B cell (primary cell): ENCODE results near the gene MTSS2. TPM values are rescaled to one million over a fixed set of nuclear protein-coding genes. Genes with fewer than 3 reads are reported as not detected.

Source experiments
- ATAC-seq: fragments of 200-7000 bp; cut with Tn5 transposase; one replicate; pipeline ENCODE4 v1.10.0; 2021; ENCODE audit warnings: low read depth, mild to moderate bottlenecking, moderate number of reproducible peaks, moderate library complexity
- CTCF ChIA-PET: fragments of 350-600 bp; sonication (Branson Sonifier 250); formaldehyde crosslinking; loops from one replicate; lab custom pipeline; 2021; ENCODE audit warnings: antibody characterized with exemption, inconsistent platforms; lab: Charles Lee
- POLR2A ChIA-PET: fragments of 350-600 bp; sonication (Branson Sonifier 250); formaldehyde crosslinking; loops from one replicate; lab custom pipeline; 2021; ENCODE audit warnings: antibody characterized with exemption; lab: Charles Lee
- DNase-seq: peaks from one replicate; pipeline ENCODE4 v3.0.0; 2013
- H2AFZ ChIP-seq: 2 replicates; pipeline ENCODE4 v1.6.1; 2012; ENCODE audit warnings: mild to moderate bottlenecking, low read depth, low read length; ENCODE audit not compliant: insufficient read depth, poor library complexity, severe bottlenecking
- H3K27ac ChIP-seq, 2 donors: 1 replicate in 1 of 2; 2 replicates in 1 of 2; pipeline ENCODE4 v1.5.1; 2012 to 2013; ENCODE audit warnings: low read length in 2 of 2, mild to moderate bottlenecking in 2 of 2, moderate library complexity in 1 of 2
- H3K27me3 ChIP-seq, 4 experiments: fragments of 200-600 bp in 1 of 4; sonication (generic) in 1 of 4; replicated peaks in 1 of 4; 1 replicate in 2 of 4; 2 replicates in 2 of 4; pipeline versions ENCODE4 v1.6.1 to v1.7.0; 2013 to 2016; ENCODE audit warnings: low read length in 3 of 4, mild to moderate bottlenecking in 2 of 4, mixed read lengths in 1 of 4, moderate library complexity in 1 of 4; ENCODE audit not compliant: insufficient read depth in 4 of 4, control insufficient read depth in 3 of 4; ENCODE audit errors: control extremely low read depth in 1 of 4
- H3K36me3 ChIP-seq, 2 experiments: replicated peaks in 1 of 2; 1 replicate in 1 of 2; 2 replicates in 1 of 2; pipeline versions ENCODE4 v1.6.1 to v1.7.1; 2013; ENCODE audit warnings: low read length in 1 of 2; ENCODE audit not compliant: insufficient read depth in 2 of 2, control insufficient read depth in 1 of 2; ENCODE audit errors: control extremely low read depth in 1 of 2, extremely low read depth in 1 of 2
- H3K4me1 ChIP-seq, 2 donors: fragments of 200-600 bp in 1 of 2; sonication (generic) in 1 of 2; 1 replicate in 1 of 2; 2 replicates in 1 of 2; pipeline versions ENCODE4 v1.5.1 to v1.6.1; 2013 to 2017; ENCODE audit warnings: low read length in 2 of 2; ENCODE audit not compliant: control insufficient read depth in 2 of 2, insufficient read depth in 2 of 2
- H3K4me2 ChIP-seq: replicated peaks from 2 replicates; pipeline ENCODE3; 2012; ENCODE audit warnings: mild to moderate bottlenecking, low read depth, low read length; ENCODE audit not compliant: poor library complexity, severe bottlenecking
- H3K4me3 ChIP-seq, 5 experiments: fragments of 200-600 bp in 1 of 5; sonication (generic) in 1 of 5; 1 replicate in 3 of 5; 2 replicates in 2 of 5; pipeline versions ENCODE4 v1.5.1 to v1.7.0; 2011 to 2016; ENCODE audit warnings: low read length in 4 of 5, mild to moderate bottlenecking in 4 of 5, low read depth in 2 of 5, control low read depth in 1 of 5, moderate library complexity in 1 of 5; ENCODE audit not compliant: insufficient read depth in 1 of 5; ENCODE audit errors: control extremely low read depth in 1 of 5, extremely low read depth in 1 of 5
- H3K79me2 ChIP-seq: fragments of 200-600 bp; sonication (generic); one replicate; pipeline ENCODE4 v1.6.0; 2016; ENCODE audit warnings: low read length; ENCODE audit not compliant: control insufficient read depth, insufficient read depth
- H3K9ac ChIP-seq: fragments of 200-600 bp; sonication (generic); 2 replicates; pipeline ENCODE4 v1.6.1; 2017; ENCODE audit warnings: mild to moderate bottlenecking, low read length, moderate library complexity
- H3K9me3 ChIP-seq, 3 donors: one replicate each; pipeline versions ENCODE4 v1.6.1 to v1.7.1; 2013; ENCODE audit warnings: low read length in 2 of 3; ENCODE audit not compliant: control insufficient read depth in 2 of 3, insufficient read depth in 1 of 3; ENCODE audit errors: control extremely low read depth in 1 of 3
- H4K20me1 ChIP-seq: 2 replicates; pipeline ENCODE4 v1.6.0; 2012; ENCODE audit warnings: mild to moderate bottlenecking, low read length; ENCODE audit not compliant: insufficient read depth, control insufficient read depth, poor library complexity, severe bottlenecking
- H3K27ac Mint-ChIP-seq: one replicate; pipeline ENCODE4 v1.8.0; 2021; ENCODE audit warnings: mixed read lengths
- H3K27me3 Mint-ChIP-seq: one replicate; pipeline ENCODE4 v1.8.0; 2021; ENCODE audit warnings: mixed read lengths
- H3K4me1 Mint-ChIP-seq: one replicate; pipeline ENCODE4 v1.8.0; 2021; ENCODE audit warnings: mixed read lengths
- H3K4me3 Mint-ChIP-seq: one replicate; pipeline ENCODE4 v1.8.0; 2021; ENCODE audit warnings: mixed read lengths
- H3K9me3 Mint-ChIP-seq: one replicate; pipeline ENCODE4 v1.8.0; 2022; ENCODE audit warnings: mixed read lengths; ENCODE audit not compliant: insufficient read depth
- CTCF ChIP-seq: fragments of 200-600 bp; IDR thresholded peaks from one replicate; pipeline ENCODE4 v1.8.0; 2022; ENCODE audit warnings: antibody characterized with exemption, mild to moderate bottlenecking
- EZH2 ChIP-seq: IDR thresholded peaks from 2 replicates; pipeline ENCODE4 v1.6.1; 2012; ENCODE audit warnings: borderline replicate concordance, low read depth, mild to moderate bottlenecking, moderate library complexity, low read length; ENCODE audit not compliant: insufficient read depth, poor library complexity, severe bottlenecking
- WGBS: methylation state at CpG from one replicate; pipeline ENCODE4 v1.1.5; 2013; ENCODE audit warnings: missing lambda C conversion rate; ENCODE audit not compliant: insufficient coverage; 5-methylcytosine and 5-hydroxymethylcytosine counted together
- intact Hi-C: fragments of 100-400 bp; cut with micrococcal nuclease; formaldehyde crosslinking; loops from one replicate; pipeline ENCODE4 v1.10.0; 2022
- polyA plus RNA-seq: library from polyadenylated mRNA; depleted of rRNA; stranded (reverse); fragments of >200 nt; gene quantifications from 2 replicates; pipeline ENCODE4 v1.2.3, GENCODE V29; 2012
- total RNA-seq, 2 donors: library from RNA; stranded (reverse); fragments of 120-200 nt in 1 of 2; gene quantifications; 1 replicate in 1 of 2; 2 replicates in 1 of 2; pipeline versions ENCODE4 v1.2.3 to v1.2.4, GENCODE V29; 2013 to 2022

MTSS2 gene
- total and polyA plus RNA-seq, 2 donors (not counting 1 experiment from before 2014, with no cell fraction given) = 1.6 to 2.6 TPM

GRCh38 chr16:70725912-70726828 lies 40.3 kb upstream of the MTSS2 start:
- Histone ChIP-seq H3K27ac (no peak overlapping the region), H3K79me2 (no peaks in the 10 kb centered on the region), H4K20me1 (no peaks in the 10 kb centered on the region), H3K4me1 (no peaks in the 10 kb centered on the region), H3K9ac (no peak overlapping the region), H3K9me3 (peaks cover 0 to 4% (median 0%) of the 10 kb centered on the region in 3 donors), H3K4me3 (no peak overlapping the region), H3K4me2 (no peak overlapping the region), H3K27me3 (no peaks in the 10 kb centered on the region), H2AFZ (no peak overlapping the region), H3K36me3 (peaks cover 0 to 50% of the 10 kb centered on the region in 2 experiments)
- ATAC-seq (no peak), DNase-seq (no peak)
- WGBS = 98% methylated on average over 26 of the region's 31 CpGs
- Mint-ChIP-seq H3K4me1 (no peaks in the 10 kb centered on the region), H3K27ac (no peak overlapping the region), H3K9me3 (no peaks in the 10 kb centered on the region), H3K27me3 (no peaks in the 10 kb centered on the region), H3K4me3 (no peak overlapping the region)
- intact Hi-C loops = no loop called here
- POLR2A ChIA-PET = no interaction called here
- TF ChIP-seq CTCF = no peak
- no peak for TF ChIP-seq EZH2
- CTCF ChIA-PET = interaction anchor here (0.6 kb wide), 1 partner anchor 616 kb away, joined by 3 read pairs; no protein-coding TSS in a partner anchor
